Fibroblast of pulmonary artery (primary cell): ENCODE measurements around the gene RELN.

ENCODE experiments used
- DNase-seq: peaks from one replicate; pipeline ENCODE4 v3.0.0-alpha.2; 2010; ENCODE audit warnings: low read depth
- H3K4me3 ChIP-seq: replicated peaks from 2 replicates; pipeline ENCODE4 v1.5.1; 2011; ENCODE audit warnings: low read depth, mild to moderate bottlenecking, control low read depth, low read length, moderate library complexity
- CTCF ChIP-seq: IDR thresholded peaks from 2 replicates; pipeline ENCODE4 v1.5.1; 2011; ENCODE audit warnings: mild to moderate bottlenecking, control low read depth, low read length, inconsistent platforms; ENCODE audit errors: missing control alignments

Gene RELN

DNA sequence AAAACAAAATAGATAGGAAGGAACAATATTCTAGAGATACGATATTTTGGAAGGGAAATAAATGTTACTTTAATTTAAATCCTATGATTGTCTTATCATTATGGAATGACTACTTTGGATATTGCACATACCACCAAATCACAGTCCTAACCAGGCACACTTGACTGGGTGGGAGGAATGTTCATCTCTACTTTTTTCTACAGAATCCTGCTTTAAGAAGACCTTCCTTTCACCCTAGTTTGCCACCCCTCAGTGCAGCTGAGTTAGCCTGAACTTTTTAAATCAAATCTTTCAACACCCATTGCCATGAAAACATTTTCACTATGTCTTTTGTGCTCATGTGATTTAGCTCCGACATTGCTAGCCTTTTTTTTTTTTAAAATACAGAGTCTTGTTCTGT lies 38.1 kb downstream of the RELN start:
- no peak for DNase-seq
- no peak overlapping the region for H3K4me3 ChIP-seq
- no peak for TF ChIP-seq CTCF

DNA sequence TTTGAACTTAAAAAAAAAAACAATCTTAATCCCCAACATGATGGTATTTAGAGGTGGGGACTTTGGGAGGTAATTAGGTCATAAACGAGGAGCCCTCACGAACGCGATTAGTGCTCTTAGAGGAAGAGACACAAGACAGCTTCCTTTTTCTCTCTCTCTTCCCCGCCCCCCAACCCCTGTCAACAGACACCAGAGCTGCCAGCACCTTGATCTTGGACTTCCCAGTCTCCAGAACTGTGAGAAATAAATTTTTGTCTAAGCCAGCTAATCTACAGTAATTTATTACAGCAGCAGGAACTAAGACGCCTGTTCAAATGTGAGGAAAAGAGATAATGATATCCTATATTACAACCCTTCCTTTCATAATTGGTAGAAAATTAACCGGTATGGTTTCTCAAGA lies 40.1 kb downstream of the RELN start:
- no peak for DNase-seq
- TF ChIP-seq CTCF: no peak
- no peak overlapping the region for H3K4me3 ChIP-seq

DNA sequence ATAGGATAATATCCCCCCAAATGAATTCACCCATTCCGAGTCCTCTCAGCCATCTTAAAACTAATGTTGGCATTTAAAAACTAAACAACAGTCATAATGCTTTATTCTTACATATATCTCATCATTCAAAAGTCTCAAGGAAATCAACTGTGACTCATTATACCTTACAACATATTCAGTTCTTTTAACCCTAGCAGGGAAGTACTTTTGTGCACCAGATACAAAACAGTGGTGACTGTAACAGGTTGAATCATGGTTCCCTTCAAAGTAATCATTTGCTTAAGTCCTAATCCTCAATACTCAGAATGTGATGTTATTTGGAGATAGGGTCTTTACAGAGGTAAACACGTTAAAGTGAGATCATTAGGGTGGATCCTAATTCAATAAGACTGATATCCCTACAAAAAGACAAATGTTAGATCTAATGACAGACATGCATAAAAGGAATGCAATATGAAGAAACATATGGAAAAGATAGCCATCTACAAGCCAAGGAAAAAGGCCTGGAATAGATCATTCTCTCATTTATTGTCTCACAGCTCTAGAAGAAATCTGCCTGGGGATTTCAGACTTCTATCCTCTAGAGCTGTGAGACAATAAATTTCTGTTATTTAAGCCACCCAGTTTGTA lies 42.3 kb downstream of the RELN start:
- DNase-seq: no peak

DNA sequence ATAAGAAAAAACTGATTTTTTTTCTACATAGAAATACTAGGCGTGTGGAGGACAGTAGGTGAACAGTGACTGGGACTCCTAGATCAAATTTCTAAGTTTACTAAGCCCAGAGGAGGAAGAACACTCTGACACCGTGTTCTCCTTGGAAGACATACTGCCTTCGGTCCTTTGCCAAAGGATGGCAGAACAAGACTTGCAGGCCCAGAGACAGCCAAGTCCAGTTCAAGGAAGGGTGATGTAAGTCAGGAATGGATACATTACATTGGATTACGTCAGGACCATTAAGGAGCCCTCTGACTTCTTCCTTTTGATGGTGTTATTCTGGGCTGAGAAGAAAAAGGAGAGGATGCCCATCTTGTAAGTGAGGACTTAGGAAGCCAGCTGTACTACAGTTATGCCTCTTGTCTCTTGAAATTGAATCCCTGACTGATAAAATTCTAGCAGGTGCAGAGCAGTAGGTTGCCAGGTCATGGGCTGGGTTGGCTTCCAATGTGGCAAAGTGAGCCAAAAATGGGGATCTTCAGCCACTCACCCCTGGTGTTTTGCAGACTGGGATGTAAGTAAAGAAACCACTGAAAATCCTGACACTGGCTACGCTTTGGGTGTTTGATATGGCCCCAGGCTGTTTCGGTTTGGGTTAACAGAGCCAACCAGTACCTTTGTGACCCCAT lies 45.1 kb downstream of the RELN start:
- no peak overlapping the region for H3K4me3 ChIP-seq
- no peak for DNase-seq
- TF ChIP-seq CTCF: no peak

More for the DNA sequence above, 42.3 kb downstream of the RELN start:
- no peak for TF ChIP-seq CTCF
- no peak overlapping the region for H3K4me3 ChIP-seq

DNA sequence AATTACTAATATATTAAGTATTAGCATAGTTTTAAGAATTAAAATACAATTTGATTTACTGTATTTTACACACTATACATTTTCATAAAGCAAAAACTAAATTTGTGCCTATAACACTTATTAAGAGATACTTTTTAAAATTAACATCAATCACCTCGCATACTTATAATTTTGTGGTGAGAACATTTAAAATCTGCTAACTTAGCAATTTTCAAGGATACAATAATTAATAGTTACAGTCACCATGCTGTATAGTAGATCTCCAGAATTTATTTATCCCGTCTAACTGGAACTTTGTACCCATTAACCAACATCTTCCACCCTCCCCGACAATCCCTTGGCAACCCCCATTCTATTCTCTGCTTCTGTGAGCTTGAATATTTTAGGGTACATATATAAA lies 47.5 kb downstream of the RELN start:
- no peak overlapping the region for H3K4me3 ChIP-seq
- no peak for DNase-seq
- TF ChIP-seq CTCF: no peak

DNA sequence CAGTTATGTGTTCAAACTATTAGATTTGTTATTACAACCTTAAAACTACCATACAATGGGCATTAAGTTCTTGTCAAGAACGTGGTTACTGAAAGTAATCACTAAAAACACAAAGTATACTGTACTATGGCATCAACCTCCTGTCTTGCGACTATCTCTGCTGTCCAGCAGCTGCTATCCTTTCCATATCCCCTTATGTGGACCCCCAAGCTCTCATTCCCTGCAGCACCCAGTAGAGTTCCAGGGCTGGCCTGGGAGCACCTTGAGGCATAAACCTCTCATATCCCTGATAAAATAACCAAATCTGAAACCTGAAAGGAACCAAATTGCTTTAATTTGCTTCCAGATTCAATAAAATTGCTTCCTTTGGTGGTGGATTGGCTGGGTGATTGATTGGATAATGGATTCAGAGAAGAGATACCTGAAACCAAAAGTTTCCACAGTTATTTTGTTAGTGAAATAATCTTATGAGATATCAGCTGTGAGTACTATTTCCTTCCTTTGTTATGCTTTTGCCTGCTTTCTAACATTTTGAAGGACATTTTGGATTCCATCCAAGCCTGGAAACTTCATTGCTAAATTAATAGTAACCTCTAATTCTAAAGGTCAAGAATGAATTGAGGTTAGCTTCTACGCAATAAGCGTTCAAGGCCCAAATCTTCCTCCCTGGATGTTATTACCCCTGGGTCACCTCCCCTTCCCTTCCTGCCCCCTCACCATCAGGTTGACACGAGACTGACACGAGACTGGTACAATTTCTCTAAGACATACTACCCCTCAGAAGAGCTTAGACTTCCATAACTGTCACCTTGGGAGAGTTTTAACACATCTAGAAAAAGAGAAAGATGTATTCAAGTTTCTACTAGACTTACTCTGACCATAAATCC lies 48.8 kb downstream of the RELN start:
- no peak overlapping the region for H3K4me3 ChIP-seq
- no peak for DNase-seq
- TF ChIP-seq CTCF: no peak
